MM.1S (cell line): ENCODE measurements around the gene NANOGP8.

Experiments
- DNase-seq: peaks from one replicate; pipeline ENCODE4 v3.0.0-alpha.2; 2015
- H2AFZ ChIP-seq: fragments of 300-600 bp; sonication (generic); 2 replicates; pipeline ENCODE4 v1.6.0; 2016; ENCODE audit warnings: antibody characterized with exemption, low read length
- H3F3A ChIP-seq: fragments of 300-600 bp; sonication (generic); 2 replicates; pipeline ENCODE4 v1.6.1; 2016; ENCODE audit warnings: mild to moderate bottlenecking, antibody characterized with exemption, low read length, moderate library complexity, mixed read lengths; ENCODE audit not compliant: insufficient read depth
- H3K27ac ChIP-seq: fragments of 300-600 bp; sonication (generic); 2 replicates; pipeline ENCODE4 v1.5.1; 2016; ENCODE audit warnings: mild to moderate bottlenecking, low read length
- H3K27me3 ChIP-seq: fragments of 300-600 bp; sonication (generic); replicated peaks from 2 replicates; pipeline ENCODE4 v1.6.0; 2016; ENCODE audit warnings: low read length; ENCODE audit not compliant: insufficient read depth
- H3K36me3 ChIP-seq: fragments of 300-600 bp; sonication (generic); replicated peaks from 2 replicates; pipeline ENCODE4 v1.6.1; 2016; ENCODE audit warnings: mild to moderate bottlenecking, low read length, mixed read lengths; ENCODE audit not compliant: insufficient read depth
- H3K4me1 ChIP-seq: fragments of 300-600 bp; sonication (generic); 2 replicates; pipeline ENCODE4 v1.6.1; 2016; ENCODE audit warnings: low read length, mixed read lengths
- H3K4me2 ChIP-seq: fragments of 300-600 bp; sonication (generic); 2 replicates; pipeline ENCODE4 v1.6.0; 2016; ENCODE audit warnings: low read depth, low read length
- H3K4me3 ChIP-seq: fragments of 300-600 bp; sonication (generic); 2 replicates; pipeline ENCODE4 v1.5.1; 2016; ENCODE audit warnings: low read length, mixed read lengths
- H3K79me2 ChIP-seq: fragments of 300-600 bp; sonication (generic); 2 replicates; pipeline ENCODE4 v1.6.1; 2016; ENCODE audit warnings: mixed run types, low read length, mixed read lengths
- H3K9ac ChIP-seq: fragments of 300-600 bp; sonication (generic); 2 replicates; pipeline ENCODE4 v1.6.1; 2016; ENCODE audit warnings: low read length, mixed read lengths
- H3K9me2 ChIP-seq: fragments of 300-600 bp; sonication (generic); replicated peaks from 2 replicates; pipeline ENCODE4 v1.6.1; 2016; ENCODE audit warnings: mild to moderate bottlenecking, low read length, mixed read lengths; ENCODE audit not compliant: insufficient read depth
- H3K9me3 ChIP-seq: fragments of 300-600 bp; sonication (generic); replicated peaks from 2 replicates; pipeline ENCODE4 v1.6.1; 2016; ENCODE audit warnings: mild to moderate bottlenecking, low read length, mixed read lengths; ENCODE audit not compliant: insufficient read depth
- H4K20me1 ChIP-seq: fragments of 300-600 bp; sonication (generic); 2 replicates; pipeline ENCODE4 v1.6.1; 2016; ENCODE audit warnings: mild to moderate bottlenecking, low read length, moderate library complexity, mixed read lengths; ENCODE audit not compliant: insufficient read depth
- CTCF ChIP-seq: fragments of 300-600 bp; sonication (generic); IDR thresholded peaks from 2 replicates; pipeline ENCODE4 v1.5.1; 2016; ENCODE audit warnings: antibody characterized with exemption, low read length, mixed read lengths
- EZH2 ChIP-seq: fragments of 300-600 bp; sonication (generic); optimal IDR thresholded peaks from 2 replicates; pipeline ENCODE3; 2017; ENCODE audit warnings: low read depth, mild to moderate bottlenecking, antibody characterized with exemption, low read length, mixed read lengths
- EZH2phosphoT487 ChIP-seq: fragments of 300-600 bp; sonication (generic); IDR thresholded peaks from 2 replicates; pipeline ENCODE4 v1.6.1; 2018; ENCODE audit warnings: antibody characterized with exemption, low read length

The NANOGP8 gene

GRCh38 chr15:35064576-35065190, 20.4 kb downstream of the NANOGP8 start:
- Histone ChIP-seq H4K20me1 (no peaks in the 10 kb centered on the region), H3K36me3 (no peaks in the 10 kb centered on the region), H2AFZ (no peak overlapping the region), H3K9me3 (no peaks in the 10 kb centered on the region), H3K4me1 (peaks cover 17% of the 10 kb centered on the region), H3K9ac (no peak overlapping the region), H3F3A (peaks cover 13% of the 10 kb centered on the region), H3K79me2 (no peaks in the 10 kb centered on the region), H3K9me2 (no peaks in the 10 kb centered on the region), H3K4me2 (no peak overlapping the region), H3K4me3 (no peak overlapping the region), H3K27me3 (no peaks in the 10 kb centered on the region), H3K27ac (no peak overlapping the region)
- TF ChIP-seq CTCF (no peak), EZH2 (no peak), EZH2phosphoT487 (no peak)
- DNase-seq = no peak

GRCh38 chr15:35062738-35063099, 22.4 kb downstream of the NANOGP8 start:
- Histone ChIP-seq H3K9me3 (no peaks in the 10 kb centered on the region), H3F3A (peaks cover 28% of the 10 kb centered on the region), H3K27ac (peak overlapping the region; percentile 50; the same call in 1 of the 2 replicates), H3K27me3 (no peaks in the 10 kb centered on the region), H3K4me2 (peak overlapping the region; percentile 7; the same call in 1 of the 2 replicates), H3K4me3 (no peak overlapping the region), H3K9ac (no peak overlapping the region), H3K4me1 (peaks cover 31% of the 10 kb centered on the region), H3K36me3 (no peaks in the 10 kb centered on the region), H3K79me2 (no peaks in the 10 kb centered on the region), H4K20me1 (no peaks in the 10 kb centered on the region), H3K9me2 (no peaks in the 10 kb centered on the region), H2AFZ (no peak overlapping the region)
- no peak for TF ChIP-seq EZH2phosphoT487
- TF ChIP-seq CTCF = no peak
- no peak for TF ChIP-seq EZH2
- no peak for DNase-seq

- Histone ChIP-seq H3K27ac (peak overlapping the region; percentile 50; the same call in 1 of the 2 replicates), H3K9me2 (no peaks in the 10 kb centered on the region), H3K36me3 (no peaks in the 10 kb centered on the region), H4K20me1 (no peaks in the 10 kb centered on the region), H3K4me1 (peaks cover 31% of the 10 kb centered on the region), H3K9me3 (no peaks in the 10 kb centered on the region), H2AFZ (no peak overlapping the region), H3K79me2 (no peaks in the 10 kb centered on the region), H3F3A (peaks cover 28% of the 10 kb centered on the region), H3K4me2 (peak overlapping the region; percentile 7; the same call in 1 of the 2 replicates), H3K27me3 (no peaks in the 10 kb centered on the region), H3K9ac (no peak overlapping the region), H3K4me3 (no peak overlapping the region)
- peak; percentile 72 for DNase-seq
- no peak for TF ChIP-seq CTCF
- TF ChIP-seq EZH2 = no peak
- no peak for TF ChIP-seq EZH2phosphoT487
These were observed 23.0 kb downstream of the NANOGP8 start for GRCh38 chr15:35061825-35062737.
